Prostate gland (tissue), 2 donors: Measurements from ENCODE around the gene ANKRD11. TPM values are rescaled to one million over a fixed set of nuclear protein-coding genes. Genes with fewer than 3 reads are reported as not detected.
A peak's percentile ranks its signal among the peaks of the same experiment; 100 is the strongest.

Experiments
- DNase-seq: peaks from one replicate; pipeline ENCODE4 v3.0.0-alpha.2; 2019; ENCODE audit warnings: low spot score
- H3K27ac ChIP-seq, 2 donors: fragments of 200-600 bp; sonication (generic); 2 replicates each; pipeline ENCODE4 v1.5.1; 2017 to 2019
- H3K27me3 ChIP-seq: fragments of 200-600 bp; sonication (generic); replicated peaks from 2 replicates; pipeline ENCODE4 v1.5.1; 2019; ENCODE audit not compliant: insufficient read depth
- H3K36me3 ChIP-seq, 2 donors: fragments of 200-600 bp; sonication (generic); 1 replicate in 1 of 2; 2 replicates in 1 of 2; pipeline versions ENCODE4 v1.5.1 to v1.8.1; 2017 to 2019
- H3K4me1 ChIP-seq: fragments of 200-600 bp; sonication (generic); replicated peaks from 2 replicates; pipeline ENCODE4 v1.5.1; 2019
- H3K4me3 ChIP-seq, 2 donors: fragments of 200-600 bp; sonication (generic); 2 replicates each; pipeline ENCODE4 v1.5.1; 2017 to 2019
- H3K9me3 ChIP-seq: fragments of 200-600 bp; sonication (generic); 2 replicates; pipeline ENCODE4 v1.5.1; 2017
- CTCF ChIP-seq, 4 experiments: fragments of 200-600 bp in 2 of 4; fragments of 450-650 bp in 2 of 4; sonication (generic) in 2 of 4; IDR thresholded peaks; 1 replicate in 3 of 4; 2 replicates in 1 of 4; pipeline ENCODE4 v1.5.1; 2016 to 2019; ENCODE audit warnings: antibody characterized with exemption in 4 of 4, mild to moderate bottlenecking in 2 of 4, moderate library complexity in 2 of 4
- POLR2A ChIP-seq: fragments of 450-650 bp; IDR thresholded peaks from one replicate; pipeline ENCODE4 v1.6.1; 2016; ENCODE audit warnings: antibody characterized with exemption, mild to moderate bottlenecking
- POLR2AphosphoS5 ChIP-seq: sonication (generic); formaldehyde crosslinking; IDR thresholded peaks from one replicate; pipeline ENCODE4 v1.6.1; 2017; ENCODE audit warnings: antibody characterized with exemption
- WGBS: methylation state at CpG from one replicate; pipeline ENCODE4 v1.1.5; 2018; 5-methylcytosine and 5-hydroxymethylcytosine counted together
- intact Hi-C: fragments of 100-400 bp; cut with DNase I; formaldehyde crosslinking; loops from one replicate; pipeline ENCODE4 v1.14.2; 2022
- total RNA-seq, 2 donors: library from RNA; depleted of rRNA; stranded (reverse); fragments of >200 nt; gene quantifications; one replicate each; pipeline ENCODE4 v1.1.0, GENCODE V29; 2016

The ANKRD11 gene
- total RNA-seq, 2 donors from 2014 or later = 66.2 to 143 TPM

GRCh38 chr16:89322321-89323119 is 167.8 kb downstream of the ANKRD11 start:
- peaks cover 24% of the 10 kb centered on the region for H3K4me1 ChIP-seq
- H3K9me3 ChIP-seq = no peaks in the 10 kb centered on the region
- TF ChIP-seq CTCF (IDR thresholded peaks at IDR 0.05) = no peak
- no peak for TF ChIP-seq POLR2AphosphoS5
- no peak for TF ChIP-seq POLR2A
- no peak overlapping the region for H3K27ac ChIP-seq
- 53% methylated on average over 19 of the region's 19 CpGs for WGBS
- intact Hi-C loops = loop anchor here (10.0 kb wide), 1 partner anchor 78 kb away; no protein-coding TSS in a partner anchor
- no peak for DNase-seq
- no peak overlapping the region for H3K4me3 ChIP-seq
- no peaks in the 10 kb centered on the region for H3K27me3 ChIP-seq
- H3K36me3 ChIP-seq = no peaks in the 10 kb centered on the region

- no peak for DNase-seq
- WGBS = 46% methylated on average over 30 of the region's 30 CpGs
- Histone ChIP-seq H3K27me3 (no peaks in the 10 kb centered on the region), H3K9me3 (no peaks in the 10 kb centered on the region), H3K4me1 (peaks cover 20% of the 10 kb centered on the region), H3K27ac (peak overlapping the region; percentile 21 to 48), H3K4me3 (no peak overlapping the region), H3K36me3 (no peaks in the 10 kb centered on the region)
- intact Hi-C loops = loop anchor here (10.0 kb wide), 1 partner anchor 76 kb away; no protein-coding TSS in a partner anchor
- TF ChIP-seq POLR2A (peak; percentile 15), POLR2AphosphoS5 (no peak), CTCF (IDR thresholded peaks at IDR 0.05) (no peak)
Measured at GRCh38 chr16:89320782-89321501, 169.4 kb downstream of the ANKRD11 start.

GRCh38 chr16:89319886-89320781 is 170.2 kb downstream of the ANKRD11 start:
- Histone ChIP-seq H3K4me3 (no peak overlapping the region), H3K36me3 (no peaks in the 10 kb centered on the region), H3K27ac (peak overlapping the region; percentile 21 to 48), H3K4me1 (peaks cover 14% of the 10 kb centered on the region), H3K27me3 (no peaks in the 10 kb centered on the region), H3K9me3 (no peaks in the 10 kb centered on the region)
- DNase-seq = no peak
- 25% methylated on average over 32 of the region's 32 CpGs for WGBS
- intact Hi-C loops = loop anchor here (10.0 kb wide), 1 partner anchor 75 kb away; no protein-coding TSS in a partner anchor
- TF ChIP-seq POLR2AphosphoS5 = no peak

- H3K4me3 ChIP-seq = no peak overlapping the region
- H3K27ac ChIP-seq = peak overlapping the region; percentile 21 to 48
- 93% methylated on average over 4 of the region's 4 CpGs for WGBS
- H3K27me3 ChIP-seq = no peaks in the 10 kb centered on the region
- no peaks in the 10 kb centered on the region for H3K36me3 ChIP-seq
- peaks cover 17% of the 10 kb centered on the region for H3K4me1 ChIP-seq
- no peaks in the 10 kb centered on the region for H3K9me3 ChIP-seq
- TF ChIP-seq CTCF (IDR thresholded peaks at IDR 0.05) (no peak), POLR2AphosphoS5 (no peak), POLR2A (no peak)
- intact Hi-C loops = no loop called here
- DNase-seq = no peak
Measured at GRCh38 chr16:89319631-89319885, 170.8 kb downstream of the ANKRD11 start.
